WERI-Rb-1 (cell line): ENCODE data around the gene C18orf63.

Experiments
- DNase-seq: peaks from one replicate; pipeline ENCODE4 v3.0.0-alpha.2; 2020
- H3K27ac ChIP-seq: fragments of 250-450 bp; sonication (Bioruptor Pico); 2 replicates; pipeline ENCODE4 v1.5.1; 2020; ENCODE audit warnings: mild to moderate bottlenecking, moderate library complexity
- H3K27me3 ChIP-seq: fragments of 250-450 bp; sonication (Bioruptor Pico); 2 replicates; pipeline ENCODE4 v1.5.1; 2021; ENCODE audit warnings: mild to moderate bottlenecking, low read depth, moderate library complexity; ENCODE audit not compliant: insufficient read depth, severe bottlenecking
- H3K36me3 ChIP-seq: fragments of 250-450 bp; sonication (Bioruptor Pico); 2 replicates; pipeline ENCODE4 v1.5.1; 2020; ENCODE audit warnings: mild to moderate bottlenecking, moderate library complexity
- H3K4me3 ChIP-seq: 2 replicates; pipeline ENCODE4 v1.5.1; 2011; ENCODE audit warnings: low read depth, mild to moderate bottlenecking, control low read depth, low read length
- H3K9me3 ChIP-seq: fragments of 250-450 bp; sonication (Bioruptor Pico); 2 replicates; pipeline ENCODE4 v1.5.1; 2021; ENCODE audit warnings: mild to moderate bottlenecking, moderate library complexity; ENCODE audit not compliant: severe bottlenecking
- CTCF ChIP-seq: IDR thresholded peaks from 2 replicates; pipeline ENCODE4 v1.5.1; 2011; ENCODE audit warnings: low read depth, mild to moderate bottlenecking, control low read depth, inconsistent platforms, low read length

The C18orf63 gene

GRCh38 chr18:74373428-74373827, 57.8 kb downstream of the C18orf63 start:
- DNase-seq: no peak
- TF ChIP-seq CTCF: no peak
- Histone ChIP-seq H3K36me3 (no peaks in the 10 kb centered on the region), H3K4me3 (no peak overlapping the region), H3K9me3 (no peaks in the 10 kb centered on the region), H3K27me3 (no peaks in the 10 kb centered on the region), H3K27ac (no peak overlapping the region)

GRCh38 chr18:74375999-74376398, 60.4 kb downstream of the C18orf63 start:
- no peaks in the 10 kb centered on the region for H3K27me3 ChIP-seq
- H3K4me3 ChIP-seq: no peak overlapping the region
- DNase-seq: no peak
- no peaks in the 10 kb centered on the region for H3K9me3 ChIP-seq
- H3K27ac ChIP-seq: no peak overlapping the region
- no peaks in the 10 kb centered on the region for H3K36me3 ChIP-seq
- no peak for TF ChIP-seq CTCF

- H3K27ac ChIP-seq: no peak overlapping the region
- H3K4me3 ChIP-seq: no peak overlapping the region
- no peak for DNase-seq
- no peaks in the 10 kb centered on the region for H3K36me3 ChIP-seq
- TF ChIP-seq CTCF: no peak
- H3K9me3 ChIP-seq: no peaks in the 10 kb centered on the region
- H3K27me3 ChIP-seq: no peaks in the 10 kb centered on the region
These were observed 60.9 kb downstream of the C18orf63 start for GRCh38 chr18:74376523-74376922.

- Histone ChIP-seq H3K9me3 (no peaks in the 10 kb centered on the region), H3K4me3 (no peak overlapping the region), H3K27ac (no peak overlapping the region), H3K27me3 (no peaks in the 10 kb centered on the region), H3K36me3 (no peaks in the 10 kb centered on the region)
- DNase-seq: no peak
- TF ChIP-seq CTCF: no peak
These were observed 62.1 kb downstream of the C18orf63 start for GRCh38 chr18:74377776-74378175.

- Histone ChIP-seq H3K9me3 (no peaks in the 10 kb centered on the region), H3K27ac (no peak overlapping the region), H3K36me3 (no peaks in the 10 kb centered on the region), H3K27me3 (no peaks in the 10 kb centered on the region), H3K4me3 (no peak overlapping the region)
- DNase-seq: no peak
- TF ChIP-seq CTCF: no peak
These were observed 62.6 kb downstream of the C18orf63 start for GRCh38 chr18:74378179-74378682.

- no peak overlapping the region for H3K27ac ChIP-seq
- no peaks in the 10 kb centered on the region for H3K27me3 ChIP-seq
- TF ChIP-seq CTCF: no peak
- DNase-seq: no peak
- no peak overlapping the region for H3K4me3 ChIP-seq
- peaks cover 2% of the 10 kb centered on the region for H3K9me3 ChIP-seq
- no peaks in the 10 kb centered on the region for H3K36me3 ChIP-seq
These were observed 65.3 kb downstream of the C18orf63 start for GRCh38 chr18:74380916-74381315.
